Liver (tissue), 9 donors: Measurements from ENCODE around the gene SPATS2L. TPM values are rescaled to one million over a fixed set of nuclear protein-coding genes. Genes with fewer than 3 reads are reported as not detected.

ENCODE experiments used
- DNase-seq: peaks from one replicate; pipeline ENCODE4 v3.0.0-alpha.2; 2017; ENCODE audit warnings: low spot score
- H3K27ac ChIP-seq, 2 donors: one replicate each; pipeline ENCODE4 v1.7.0; 2013; ENCODE audit warnings: inconsistent platforms in 2 of 2, low read length in 2 of 2, control low read depth in 1 of 2, low read depth in 1 of 2, mild to moderate bottlenecking in 1 of 2
- H3K27me3 ChIP-seq, 4 donors: one replicate each; pipeline versions ENCODE4 v1.6.1 to v1.7.0; 2013; ENCODE audit warnings: low read length in 3 of 4, inconsistent platforms in 1 of 4, mild to moderate bottlenecking in 1 of 4, moderate library complexity in 1 of 4; ENCODE audit not compliant: control insufficient read depth in 4 of 4, insufficient read depth in 4 of 4
- H3K36me3 ChIP-seq, 4 donors: one replicate each; pipeline versions ENCODE4 v1.6.1 to v1.7.0; 2013; ENCODE audit warnings: low read length in 3 of 4, mild to moderate bottlenecking in 3 of 4, low read depth in 1 of 4, moderate library complexity in 1 of 4; ENCODE audit not compliant: control insufficient read depth in 4 of 4, insufficient read depth in 3 of 4
- H3K4me1 ChIP-seq, 4 donors: one replicate each; pipeline versions ENCODE4 v1.6.1 to v1.7.0; 2013; ENCODE audit warnings: low read length in 3 of 4, mild to moderate bottlenecking in 3 of 4, moderate library complexity in 1 of 4; ENCODE audit not compliant: control insufficient read depth in 4 of 4, insufficient read depth in 4 of 4
- H3K4me3 ChIP-seq, 3 donors: one replicate each; pipeline versions ENCODE4 v1.6.1 to v1.7.0; 2013; ENCODE audit warnings: low read length in 3 of 3, control low read depth in 1 of 3, low read depth in 1 of 3, mild to moderate bottlenecking in 1 of 3
- H3K9ac ChIP-seq, 2 donors: one replicate each; pipeline ENCODE4 v1.7.0; 2013; ENCODE audit warnings: low read length in 2 of 2, mild to moderate bottlenecking in 2 of 2, moderate library complexity in 2 of 2, control low read depth in 1 of 2, low read depth in 1 of 2
- H3K9me3 ChIP-seq, 4 donors: one replicate each; pipeline versions ENCODE4 v1.6.1 to v1.7.0; 2013; ENCODE audit warnings: low read length in 3 of 4; ENCODE audit not compliant: control insufficient read depth in 4 of 4
- ATF3 ChIP-seq: IDR thresholded peaks from 2 replicates; pipeline ENCODE4 v1.6.1; 2016; ENCODE audit warnings: antibody characterized with exemption
- CTCF ChIP-seq: fragments of 150-350 bp; IDR thresholded peaks from 2 replicates; pipeline ENCODE4 v1.5.1; 2017; ENCODE audit warnings: improper control_type of control experiment, low read depth, low read length; ENCODE audit not compliant: missing input control
- EGR1 ChIP-seq, 2 donors: IDR thresholded peaks; 2 replicates each; pipeline ENCODE4 v1.6.1; 2016 to 2018; ENCODE audit warnings: antibody characterized with exemption in 2 of 2, low read depth in 2 of 2
- FOXA1 ChIP-seq: IDR thresholded peaks from 2 replicates; pipeline ENCODE4 v1.6.1; 2016; ENCODE audit warnings: antibody characterized with exemption
- FOXA2 ChIP-seq: IDR thresholded peaks from 2 replicates; pipeline ENCODE4 v1.6.1; 2016; ENCODE audit warnings: antibody characterized with exemption
- GABPA ChIP-seq, 2 donors: IDR thresholded peaks in 1 of 2; conservative IDR thresholded peaks in 1 of 2; 2 replicates each; pipeline ENCODE4 v1.6.1; 2016; ENCODE audit warnings: antibody characterized with exemption in 2 of 2, mild to moderate bottlenecking in 1 of 2, moderate library complexity in 1 of 2
- HNF4A ChIP-seq, 2 donors: conservative IDR thresholded peaks; 2 replicates each; pipeline ENCODE4 v1.6.1; 2016; ENCODE audit warnings: antibody characterized with exemption in 2 of 2, mild to moderate bottlenecking in 2 of 2
- HNF4G ChIP-seq: IDR thresholded peaks from 2 replicates; pipeline ENCODE4 v1.6.1; 2016; ENCODE audit warnings: antibody characterized with exemption
- JUND ChIP-seq, 2 donors: IDR thresholded peaks; 2 replicates each; pipeline ENCODE4 v1.6.1; 2016; ENCODE audit warnings: antibody characterized with exemption in 2 of 2
- MAX ChIP-seq: IDR thresholded peaks from 2 replicates; pipeline ENCODE4 v1.6.1; 2016; ENCODE audit warnings: antibody characterized with exemption
- NR2F2 ChIP-seq: IDR thresholded peaks from 2 replicates; pipeline ENCODE4 v1.6.1; 2016; ENCODE audit warnings: antibody characterized with exemption
- RAD21 ChIP-seq, 2 donors: IDR thresholded peaks; 2 replicates each; pipeline ENCODE4 v1.6.1; 2016; ENCODE audit warnings: antibody characterized with exemption in 2 of 2, mild to moderate bottlenecking in 2 of 2
- REST ChIP-seq: IDR thresholded peaks from 2 replicates; pipeline ENCODE4 v1.6.1; 2016; ENCODE audit warnings: antibody characterized with exemption, mild to moderate bottlenecking
- RXRA ChIP-seq, 2 donors: IDR thresholded peaks; 2 replicates each; pipeline ENCODE4 v1.6.1; 2017 to 2018; ENCODE audit warnings: antibody characterized with exemption in 2 of 2, mild to moderate bottlenecking in 1 of 2
- SP1 ChIP-seq: IDR thresholded peaks from 2 replicates; pipeline ENCODE4 v1.6.1; 2018; ENCODE audit warnings: antibody characterized with exemption, mild to moderate bottlenecking
- TAF1 ChIP-seq: conservative IDR thresholded peaks from 2 replicates; pipeline ENCODE4 v1.6.1; 2016; ENCODE audit warnings: antibody characterized with exemption, mild to moderate bottlenecking
- YY1 ChIP-seq: IDR thresholded peaks from 2 replicates; pipeline ENCODE4 v1.6.1; 2016; ENCODE audit warnings: antibody characterized with exemption, mild to moderate bottlenecking
- ZBTB33 ChIP-seq: IDR thresholded peaks from 2 replicates; pipeline ENCODE4 v1.6.1; 2016; ENCODE audit warnings: antibody characterized with exemption
- WGBS: extraction: QIAGEN DNeasy Blood & Tissue Kit; methylation state at CpG from one replicate; pipeline ENCODE4 v1.1.7; 2013; 5-methylcytosine and 5-hydroxymethylcytosine counted together
- polyA plus RNA-seq, 2 donors: library from polyadenylated mRNA; stranded (reverse) in 1 of 2; unstranded in 1 of 2; fragments of 200-250 nt in 1 of 2; fragments of >200 nt in 1 of 2; fragmentation: Nextera tagmentation in 1 of 2; extraction: Ambion mirVana in 1 of 2; gene quantifications; one replicate each; pipeline versions ENCODE4 v1.2.1 to v1.2.3, GENCODE V29; 2013 to 2015
- total RNA-seq, 2 donors: library from RNA; depleted of rRNA; stranded (reverse); fragments of >200 nt; gene quantifications; one replicate each; pipeline ENCODE4 v1.2.3, GENCODE V29; 2014
- donor health status: healthy.
- donor health status: healthy.
- donor health status: healthy.
- donor health status: healthy.
- donor health status: healthy.

The SPATS2L gene
- total and polyA plus RNA-seq, 4 donors, result 31.4 to 49.9 (median 42.4) TPM

- Histone ChIP-seq H3K4me1 (peaks cover 0 to 2% (median under 1%) of the 10 kb centered on the region in 4 donors), H3K36me3 (peaks cover 10 to 52% (median 42%) of the 10 kb centered on the region in 4 donors), H3K9ac (no peak overlapping the region), H3K9me3 (no peaks in the 10 kb centered on the region), H3K4me3 (no peak overlapping the region), H3K27ac (no peak overlapping the region), H3K27me3 (no peaks in the 10 kb centered on the region)
- no peak for TF ChIP-seq FOXA1
- TF ChIP-seq EGR1 (IDR thresholded peaks at IDR 0.05; ENCODE audit: low read depth in 2 of 2), result no peak
- no peak for TF ChIP-seq CTCF
- no peak for TF ChIP-seq TAF1
- no peak for TF ChIP-seq FOXA2
- no peak for TF ChIP-seq REST
- TF ChIP-seq RXRA (IDR thresholded peaks at IDR 0.05), result no peak
- TF ChIP-seq HNF4A (conservative IDR thresholded peaks at IDR 0.05), result no peak
- TF ChIP-seq JUND (IDR thresholded peaks at IDR 0.05), result no peak
- TF ChIP-seq HNF4G, result no peak
- no peak for TF ChIP-seq NR2F2
- no peak for TF ChIP-seq MAX
- TF ChIP-seq SP1, result no peak
- TF ChIP-seq GABPA (IDR thresholded peaks at IDR 0.05 in 1 of 2, conservative IDR thresholded peaks at IDR 0.05 in 1 of 2), result no peak
- no peak for TF ChIP-seq RAD21 (IDR thresholded peaks at IDR 0.05)
- TF ChIP-seq YY1, result no peak
- no peak for TF ChIP-seq ATF3
- no peak for TF ChIP-seq ZBTB33
- no peak for DNase-seq
- 95% methylated on average over 4 of the region's 4 CpGs for whole genome bisulfite sequencing
Measured at GRCh38 chr2:200475795-200476194, 169.3 kb downstream of the SPATS2L start.
